Measurements from ENCODE around the gene TRPM1. TPM values are rescaled to one million over a fixed set of nuclear protein-coding genes. Genes with fewer than 3 reads are reported as not detected.

Gene TRPM1
- polyA plus RNA-seq, 12 donors: 1.1 to 10.6 (median 1.1) TPM; not detected in 9

GRCh38 chr15:31050953-31051352 lies 50.6 kb downstream of the TRPM1 start:
- DNase-seq: no peak

GRCh38 chr15:31049682-31050615 lies 51.6 kb downstream of the TRPM1 start:
- no peak for DNase-seq

GRCh38 chr15:31049111-31049510 lies 52.4 kb downstream of the TRPM1 start:
- no peak for DNase-seq

- no peak for DNase-seq
These were observed 54.1 kb downstream of the TRPM1 start for GRCh38 chr15:31047437-31047836.

GRCh38 chr15:31046759-31047359 lies 54.7 kb downstream of the TRPM1 start:
- no peak for DNase-seq

GRCh38 chr15:31045606-31046005 lies 55.9 kb downstream of the TRPM1 start:
- DNase-seq: no peak

DNA sequence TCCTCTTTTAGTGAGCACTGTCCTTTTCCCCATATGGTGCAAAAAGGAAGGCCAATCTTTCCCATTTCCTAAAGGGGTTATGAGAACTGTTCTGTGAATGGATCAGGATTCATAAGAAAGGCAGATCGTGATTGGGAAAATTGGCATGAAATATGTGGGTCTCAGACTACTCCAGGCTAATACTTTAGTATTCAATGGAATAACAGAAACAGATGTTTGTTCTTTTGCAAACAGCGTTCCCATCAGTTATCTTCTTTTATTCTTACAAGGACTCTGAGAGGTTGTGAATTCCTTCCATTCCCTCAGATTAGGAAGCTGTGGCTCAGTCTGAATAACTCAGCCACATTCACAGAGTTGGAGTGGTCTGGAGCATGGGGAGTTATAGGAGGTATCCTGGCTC lies 58.8 kb downstream of the TRPM1 start:
- no peak for DNase-seq

GRCh38 chr15:31041610-31042009 lies 59.9 kb downstream of the TRPM1 start:
- no peak for DNase-seq

GRCh38 chr15:31040611-31041010 lies 60.9 kb downstream of the TRPM1 start:
- no peak for DNase-seq

DNA sequence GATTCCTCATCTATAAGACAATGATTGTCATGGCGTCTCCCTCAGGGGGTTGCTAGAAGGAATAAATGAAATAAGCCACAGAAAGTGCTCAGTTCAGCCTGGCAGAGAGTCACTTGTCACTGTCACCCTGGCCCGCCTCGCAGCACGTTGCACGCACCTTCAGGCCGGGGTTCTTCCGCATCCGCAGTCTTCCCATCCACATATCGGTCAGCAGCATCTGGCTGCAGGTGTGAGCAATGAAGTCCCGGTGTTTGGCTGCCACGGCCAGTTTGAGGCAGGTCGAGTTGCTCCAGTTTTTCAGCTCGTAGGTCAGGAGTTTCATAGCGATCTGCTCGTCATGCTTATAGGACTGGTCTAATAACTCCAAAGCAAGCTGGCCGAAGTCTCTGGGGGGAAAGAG lies 61.6 kb downstream of the TRPM1 start:
- no peak for DNase-seq

GRCh38 chr15:31037731-31038477 lies 63.6 kb downstream of the TRPM1 start:
- DNase-seq: no peak

GRCh38 chr15:31036783-31037182 lies 64.7 kb downstream of the TRPM1 start:
- DNase-seq: no peak

GRCh38 chr15:31035610-31036009 lies 65.9 kb downstream of the TRPM1 start:
- DNase-seq: no peak

- DNase-seq: no peak
These were observed 67.4 kb downstream of the TRPM1 start for GRCh38 chr15:31034152-31034551.

GRCh38 chr15:31032961-31033371 lies 68.6 kb downstream of the TRPM1 start:
- no peak for DNase-seq

DNA sequence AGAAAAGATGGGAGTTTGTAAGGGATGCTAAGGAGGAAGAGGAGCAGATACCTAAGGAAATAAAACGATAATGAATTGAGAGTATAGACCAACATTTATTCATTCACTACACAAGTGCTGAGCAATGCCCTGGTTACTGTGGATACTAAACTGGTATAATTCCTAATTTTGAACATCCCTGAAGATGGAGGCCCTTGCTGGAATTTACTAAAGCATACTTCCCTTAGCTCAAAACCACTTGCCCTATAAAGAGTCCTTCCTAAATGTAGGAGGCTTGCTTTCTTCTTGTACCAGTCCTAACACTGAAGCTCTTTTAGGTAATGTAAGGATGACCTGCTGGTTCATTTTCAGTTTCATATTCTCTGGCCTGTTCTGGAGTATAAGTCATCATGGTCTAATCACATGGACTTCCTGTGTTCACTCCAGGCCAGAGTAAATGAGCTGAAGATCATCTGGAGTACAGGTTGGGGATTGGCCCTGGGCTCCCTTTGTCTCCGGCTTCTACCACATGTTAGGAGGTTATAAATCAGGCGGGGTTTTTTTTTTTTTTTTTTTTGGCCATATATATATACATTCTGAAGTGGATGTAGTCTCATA lies 70.0 kb downstream of the TRPM1 start:
- no peak for DNase-seq

- DNase-seq: no peak
These were observed 73.5 kb downstream of the TRPM1 start for GRCh38 chr15:31027910-31028578.

GRCh38 chr15:31025996-31026395 lies 75.5 kb downstream of the TRPM1 start:
- no peak for DNase-seq

- DNase-seq: no peak
These were observed 76.5 kb downstream of the TRPM1 start for GRCh38 chr15:31024979-31025378.

DNA sequence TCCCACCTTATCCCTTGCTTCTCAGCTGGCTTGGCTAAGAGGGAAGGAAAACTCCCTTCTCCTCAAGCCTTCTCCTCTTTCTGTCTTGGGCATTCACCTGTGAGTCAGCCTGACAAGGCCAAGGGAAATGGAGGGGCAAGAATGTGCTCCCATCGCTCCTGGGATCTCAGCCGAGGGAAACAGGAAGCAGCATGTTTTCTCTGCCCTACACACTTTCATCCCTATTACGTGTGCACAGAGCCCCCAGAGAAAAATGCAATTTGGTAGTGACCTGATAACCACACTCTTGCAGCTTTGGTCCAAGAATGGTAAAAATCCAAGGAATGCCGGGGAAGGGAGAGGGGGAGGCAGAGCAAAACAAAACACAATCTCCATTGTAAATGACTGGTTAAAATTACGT lies 77.2 kb downstream of the TRPM1 start:
- no peak for DNase-seq

GRCh38 chr15:31023841-31024240 lies 77.7 kb downstream of the TRPM1 start:
- DNase-seq: no peak

All from muscle of arm (tissue), 12 donors.